Adrenal gland (tissue), 12 donors: ENCODE measurements around the gene ARHGAP25. TPM values are rescaled to one million over a fixed set of nuclear protein-coding genes. Genes with fewer than 3 reads are reported as not detected.

Experiments
- DNase-seq, 7 donors: peaks; one replicate each; pipeline ENCODE4 v3.0.0-alpha.2; 2019 to 2020
- H3K27ac ChIP-seq, 5 donors: fragments of 200-600 bp; sonication (generic) in 4 of 5; 1 replicate in 3 of 5; 2 replicates in 2 of 5; pipeline versions ENCODE4 v1.5.1 to v1.8.0; 2016 to 2020; ENCODE audit warnings: mild to moderate bottlenecking in 1 of 5
- H3K27me3 ChIP-seq: fragments of 200-600 bp; 2 replicates; pipeline ENCODE4 v1.8.0; 2021
- H3K36me3 ChIP-seq, 2 donors: fragments of 200-600 bp; replicated peaks in 1 of 2; 1 replicate in 1 of 2; 2 replicates in 1 of 2; pipeline versions ENCODE4 v1.5.1 to v1.8.0; 2018 to 2022
- H3K4me1 ChIP-seq, 2 donors: fragments of 200-600 bp; replicated peaks in 1 of 2; 1 replicate in 1 of 2; 2 replicates in 1 of 2; pipeline versions ENCODE4 v1.5.1 to v1.8.0; 2018 to 2021
- H3K4me3 ChIP-seq, 4 donors: fragments of 200-600 bp; sonication (generic) in 3 of 4; one replicate each; pipeline ENCODE4 v1.5.1; 2016 to 2018
- H3K9me3 ChIP-seq, 3 donors: fragments of 200-600 bp; sonication (generic) in 1 of 3; replicated peaks in 1 of 3; 1 replicate in 2 of 3; 2 replicates in 1 of 3; pipeline versions ENCODE4 v1.5.1 to v1.8.0; 2016 to 2021
- CTCF ChIP-seq, 6 experiments: fragments of 450-650 bp in 4 of 6; fragments of 200-600 bp in 2 of 6; sonication (generic) in 1 of 6; IDR thresholded peaks; 1 replicate in 5 of 6; 2 replicates in 1 of 6; pipeline versions ENCODE4 v1.5.1 to v1.8.0; 2016 to 2021; ENCODE audit warnings: antibody characterized with exemption in 6 of 6, mild to moderate bottlenecking in 2 of 6, moderate library complexity in 1 of 6
- POLR2A ChIP-seq, 2 donors: fragments of 450-650 bp; IDR thresholded peaks; one replicate each; pipeline ENCODE4 v1.6.1; 2017; ENCODE audit warnings: antibody characterized with exemption in 2 of 2, mild to moderate bottlenecking in 2 of 2, moderate library complexity in 1 of 2
- WGBS, 4 donors: extraction: QIAGEN DNeasy Blood & Tissue Kit in 2 of 4; methylation state at CpG; one replicate each; pipeline versions ENCODE4 v1.1.5 to v1.1.7; 2013 to 2017; 5-methylcytosine and 5-hydroxymethylcytosine counted together
- intact Hi-C, 2 donors: fragments of 100-400 bp; cut with DNase I; formaldehyde crosslinking; loops; one replicate each; pipeline versions ENCODE4 v1.14.1 to v1.15.0; 2022 to 2023
- polyA plus RNA-seq, 3 donors: library from polyadenylated mRNA; stranded (reverse); fragments of 200-250 nt in 2 of 3; fragments of 350-450 nt in 1 of 3; fragmentation: Illumina TruSeq in 1 of 3; extraction: RNeasy Lipid Tissue Mini Kit (QIAGEN cat#74804) in 1 of 3; gene quantifications; one replicate each; pipeline ENCODE4 v1.2.3, GENCODE V29; 2013 to 2014
- total RNA-seq, 9 donors: library from RNA; depleted of rRNA in 4 of 9; stranded (reverse); fragments of >200 nt in 4 of 9; fragments of 120-200 nt in 1 of 9; fragmentation: NEBNext Ultra II Directional in 1 of 9; extraction: Animal tissue kit (Norgen Biotek cat#: 25700) in 1 of 9; gene quantifications; one replicate each; pipeline versions ENCODE4 v1.1.0 to v1.2.4, GENCODE V29; 2013 to 2023
- donor health status: healthy with polysubstance abuse.
- donor health status: Bipolar disorder and iron deficiency.
- donor health status: DM: yes; HTN: yes; CAD: no.
- donor health status: DM: no; HTN: no; CAD: no.
- donor health status: DM: no; HTN: no; CAD: no.
- donor health status: DM: yes; HTN: yes; CAD: no.

Gene ARHGAP25
- total and polyA plus RNA-seq, 12 donors: 5.5 to 17.6 (median 10.6) TPM

- 69 to 73% (median 70%) methylated on average over 3 of the region's 3 CpGs for WGBS, 4 donors
- H3K4me3 ChIP-seq: no peak overlapping the region
- no peak for TF ChIP-seq POLR2A (IDR thresholded peaks at IDR 0.05)
- no peak for TF ChIP-seq CTCF (IDR thresholded peaks at IDR 0.05)
- no peaks in the 10 kb centered on the region for H3K4me1 ChIP-seq
- DNase-seq: no peak
- H3K36me3 ChIP-seq: no peaks in the 10 kb centered on the region
- no peak overlapping the region for H3K27ac ChIP-seq
- no peaks in the 10 kb centered on the region for H3K9me3 ChIP-seq
- H3K27me3 ChIP-seq: no peaks in the 10 kb centered on the region
- intact Hi-C loops: no loop called here
Observed at GRCh38 chr2:68860111-68860510, 125.5 kb downstream of the ARHGAP25 start.

- TF ChIP-seq POLR2A (IDR thresholded peaks at IDR 0.05) (no peak), CTCF (IDR thresholded peaks at IDR 0.05) (no peak)
- Histone ChIP-seq H3K4me3 (no peak overlapping the region), H3K4me1 (no peaks in the 10 kb centered on the region), H3K36me3 (no peaks in the 10 kb centered on the region), H3K27me3 (no peaks in the 10 kb centered on the region), H3K27ac (no peak overlapping the region), H3K9me3 (no peaks in the 10 kb centered on the region)
- intact Hi-C loops: no loop called here
- DNase-seq: no peak
Observed at GRCh38 chr2:68861330-68861729, 126.7 kb downstream of the ARHGAP25 start.

- H3K9me3 ChIP-seq: no peaks in the 10 kb centered on the region
- intact Hi-C loops: no loop called here
- no peak overlapping the region for H3K4me3 ChIP-seq
- DNase-seq: no peak
- 58 to 75% (median 67%) methylated on average over 7 of the region's 7 CpGs for WGBS, 4 donors
- H3K27ac ChIP-seq: no peak overlapping the region
- TF ChIP-seq POLR2A (IDR thresholded peaks at IDR 0.05): no peak
- TF ChIP-seq CTCF (IDR thresholded peaks at IDR 0.05): no peak
- H3K4me1 ChIP-seq: no peaks in the 10 kb centered on the region
- H3K36me3 ChIP-seq: no peaks in the 10 kb centered on the region
- no peaks in the 10 kb centered on the region for H3K27me3 ChIP-seq
Observed at GRCh38 chr2:68862889-68863288, 128.3 kb downstream of the ARHGAP25 start.

GRCh38 chr2:68863996-68864395, 129.4 kb downstream of the ARHGAP25 start:
- 72 to 87% (median 74%) methylated on average over 2 of the region's 2 CpGs for WGBS, 4 donors
- Histone ChIP-seq H3K27ac (no peak overlapping the region), H3K27me3 (no peaks in the 10 kb centered on the region), H3K4me3 (no peak overlapping the region), H3K4me1 (no peaks in the 10 kb centered on the region), H3K36me3 (no peaks in the 10 kb centered on the region), H3K9me3 (no peaks in the 10 kb centered on the region)
- TF ChIP-seq POLR2A (IDR thresholded peaks at IDR 0.05) (no peak), CTCF (IDR thresholded peaks at IDR 0.05) (no peak)
- intact Hi-C loops: no loop called here
- no peak for DNase-seq
